GM06990 (cell line): ENCODE measurements around the gene DDIT4.
"Not testable (repeated sequence)": the region's sequence is repeated elsewhere in the genome, so short reads cannot be mapped to it uniquely, and the experiment has no call there.

Experiments
- DNase-seq: peaks from one replicate; pipeline ENCODE4 v3.0.0-alpha.2; 2011; ENCODE audit not compliant: insufficient read length; ENCODE audit errors: extremely low read depth
- H3K27me3 ChIP-seq: replicated peaks from 2 replicates; pipeline ENCODE4 v1.6.0; 2011; ENCODE audit warnings: low read length; ENCODE audit not compliant: control insufficient read depth, insufficient read depth
- H3K36me3 ChIP-seq: 2 replicates; pipeline ENCODE4 v1.5.1; 2011; ENCODE audit warnings: low read length; ENCODE audit not compliant: control insufficient read depth, insufficient read depth
- H3K4me3 ChIP-seq: replicated peaks from 2 replicates; pipeline ENCODE4 v1.5.1; 2011; ENCODE audit warnings: low read depth, mild to moderate bottlenecking, control low read depth, low read length
- TF ChIP-seq, protein P1 (sequence below): IDR thresholded peaks from 2 replicates; pipeline ENCODE4 v1.5.1; 2011; ENCODE audit warnings: low read length, control low read depth, mild to moderate bottlenecking, inconsistent platforms; ENCODE audit not compliant: insufficient read depth, poor library complexity, severe bottlenecking

The DDIT4 gene

DNA sequence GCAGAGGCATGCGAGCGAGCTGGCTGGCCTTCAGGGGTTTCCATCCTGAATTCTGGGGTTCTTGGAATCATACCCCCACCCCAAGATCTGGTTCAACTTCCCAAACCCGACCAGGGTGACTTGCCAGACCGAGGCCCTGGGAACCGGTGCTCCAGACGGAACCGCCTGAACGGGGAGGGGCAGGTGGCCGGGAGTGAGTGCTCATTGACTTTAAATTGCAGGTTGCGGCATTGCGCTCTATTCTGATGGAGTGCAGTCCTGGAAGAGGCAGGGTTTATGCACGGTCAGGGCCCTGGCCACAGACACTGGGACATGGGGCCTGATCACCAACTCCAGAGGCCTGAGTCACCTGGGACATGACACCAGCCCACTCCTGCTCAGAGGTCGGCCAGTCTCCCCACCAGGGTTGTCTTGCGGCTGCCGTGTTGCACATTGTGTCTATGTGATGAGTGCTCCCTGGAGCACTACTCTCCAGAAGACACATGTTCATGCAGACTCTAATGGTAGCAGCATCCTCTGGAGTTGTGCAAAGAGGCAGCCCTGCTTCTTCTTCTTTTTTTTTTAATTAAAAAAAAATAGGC is 5.8 kb upstream of the DDIT4 start:
- Histone ChIP-seq H3K36me3 (no peaks in the 10 kb centered on the region), H3K27me3 (no peaks in the 10 kb centered on the region), H3K4me3 (no peak overlapping the region)
- TF ChIP-seq, protein P1, sequence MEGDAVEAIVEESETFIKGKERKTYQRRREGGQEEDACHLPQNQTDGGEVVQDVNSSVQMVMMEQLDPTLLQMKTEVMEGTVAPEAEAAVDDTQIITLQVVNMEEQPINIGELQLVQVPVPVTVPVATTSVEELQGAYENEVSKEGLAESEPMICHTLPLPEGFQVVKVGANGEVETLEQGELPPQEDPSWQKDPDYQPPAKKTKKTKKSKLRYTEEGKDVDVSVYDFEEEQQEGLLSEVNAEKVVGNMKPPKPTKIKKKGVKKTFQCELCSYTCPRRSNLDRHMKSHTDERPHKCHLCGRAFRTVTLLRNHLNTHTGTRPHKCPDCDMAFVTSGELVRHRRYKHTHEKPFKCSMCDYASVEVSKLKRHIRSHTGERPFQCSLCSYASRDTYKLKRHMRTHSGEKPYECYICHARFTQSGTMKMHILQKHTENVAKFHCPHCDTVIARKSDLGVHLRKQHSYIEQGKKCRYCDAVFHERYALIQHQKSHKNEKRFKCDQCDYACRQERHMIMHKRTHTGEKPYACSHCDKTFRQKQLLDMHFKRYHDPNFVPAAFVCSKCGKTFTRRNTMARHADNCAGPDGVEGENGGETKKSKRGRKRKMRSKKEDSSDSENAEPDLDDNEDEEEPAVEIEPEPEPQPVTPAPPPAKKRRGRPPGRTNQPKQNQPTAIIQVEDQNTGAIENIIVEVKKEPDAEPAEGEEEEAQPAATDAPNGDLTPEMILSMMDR, result no peak
- no peak for DNase-seq

DNA sequence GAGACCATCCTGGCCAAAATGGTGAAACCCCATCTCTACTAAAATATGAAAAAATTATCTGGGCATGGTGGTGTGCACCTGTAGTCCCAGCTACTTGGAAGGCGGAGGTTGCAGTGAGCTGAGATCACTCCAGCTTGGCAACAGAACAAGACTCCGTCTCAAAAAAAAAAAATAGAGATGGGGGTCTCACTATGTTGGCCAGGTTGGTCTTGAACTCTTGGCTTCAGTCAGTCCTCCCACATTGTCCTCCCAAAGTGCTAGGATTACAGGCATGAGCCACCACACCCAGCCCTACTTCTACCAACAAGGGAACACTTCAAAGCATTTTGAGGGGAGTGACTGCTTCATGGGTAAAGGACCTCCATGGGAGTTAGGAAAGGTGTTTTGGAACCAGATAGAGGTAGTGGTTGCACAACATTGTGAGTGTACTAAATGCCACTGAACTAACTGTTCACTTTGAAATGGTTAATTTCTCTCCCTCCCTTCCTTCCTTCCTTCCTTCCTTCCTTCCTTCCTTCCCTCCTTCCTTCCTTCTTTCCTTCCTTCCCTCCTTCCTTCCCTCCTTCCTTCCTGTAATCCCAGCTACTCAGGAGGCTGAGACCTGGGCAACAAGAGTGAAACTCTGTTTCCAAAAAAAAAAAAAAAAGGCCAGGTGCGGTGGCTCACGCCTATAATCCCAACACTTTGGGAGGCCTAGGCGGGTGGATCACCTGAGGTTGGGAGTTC is 5.1 kb upstream of the DDIT4 start:
- not testable (repeated sequence) for DNase-seq, H3K4me3 ChIP-seq, H3K27me3 ChIP-seq, H3K36me3 ChIP-seq

DNA sequence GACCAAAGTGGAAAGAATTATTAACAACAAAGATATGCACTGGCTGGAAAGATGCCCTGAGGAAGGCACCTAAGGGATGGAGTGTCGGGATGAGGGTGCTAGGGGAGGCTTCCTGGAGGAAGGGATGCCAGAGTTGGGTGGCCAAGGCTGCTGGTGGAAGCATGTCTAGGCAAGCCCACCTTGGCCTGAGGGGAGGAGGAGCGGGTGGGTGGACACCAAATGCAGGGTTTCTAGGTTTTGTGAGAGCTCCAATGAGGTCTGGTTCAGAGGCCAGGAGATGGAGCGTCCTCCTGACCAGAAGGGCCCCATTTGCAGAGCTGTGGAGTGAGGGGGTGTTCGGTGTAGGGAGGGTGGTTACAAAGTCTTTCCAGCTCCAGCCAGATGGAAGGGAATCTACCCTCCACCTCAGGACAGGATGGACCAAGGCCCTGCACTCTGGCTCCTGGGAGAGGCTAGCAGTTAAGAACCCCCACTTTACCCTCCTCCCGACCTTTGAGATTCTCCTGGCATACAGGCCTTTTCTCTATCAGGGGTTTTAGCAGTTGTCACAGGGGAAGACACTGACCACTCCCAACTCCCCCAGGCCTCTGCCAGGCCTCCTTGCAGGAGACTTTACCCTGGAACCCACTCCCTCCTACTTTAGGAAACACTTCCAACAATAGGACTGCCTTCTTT is 3.0 kb upstream of the DDIT4 start:
- DNase-seq, result no peak
- TF ChIP-seq, protein P1, result no peak
- H3K27me3 ChIP-seq, result no peaks in the 10 kb centered on the region

DNA sequence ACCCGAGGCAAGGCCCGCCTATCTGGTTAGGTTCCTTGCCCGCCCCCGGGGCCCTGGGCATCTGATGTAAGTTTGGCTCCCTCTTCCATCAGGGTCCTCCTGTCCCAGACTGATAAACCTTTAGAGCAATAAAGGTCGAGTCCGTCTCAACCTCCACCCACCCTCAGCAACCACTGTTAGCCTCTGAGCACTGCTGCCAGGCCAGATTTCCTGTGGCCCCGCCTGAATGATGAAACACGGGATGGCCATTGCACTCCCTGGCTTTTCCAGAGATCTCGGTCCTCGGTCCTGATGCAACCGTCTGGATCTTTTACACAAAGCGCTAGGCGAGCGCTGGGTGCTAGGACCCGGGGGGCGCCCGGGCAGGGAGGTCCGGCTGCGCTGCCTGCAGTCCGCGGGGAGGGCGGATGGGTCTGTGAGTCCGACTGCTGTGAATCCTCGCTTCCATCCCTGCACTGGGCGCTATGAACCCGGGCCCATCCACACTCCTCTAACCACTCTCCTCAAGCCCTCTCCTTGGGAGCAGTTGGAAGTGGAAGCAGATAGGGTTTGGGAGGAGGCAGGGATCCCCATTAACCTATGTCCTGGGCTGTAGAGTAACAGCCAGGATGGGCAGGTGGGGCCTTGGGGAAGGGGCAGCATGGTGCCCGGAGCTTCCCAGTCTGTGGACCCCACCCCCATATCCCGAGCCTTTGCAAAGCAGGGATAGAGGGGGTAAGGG is 875 bp upstream of the DDIT4 start:
- TF ChIP-seq, protein P1, result no peak
- no peaks in the 10 kb centered on the region for H3K27me3 ChIP-seq
- DNase-seq, result peak; percentile 84
- peaks cover 14% of the 10 kb centered on the region for H3K36me3 ChIP-seq
- peak overlapping the region; percentile 98 for H3K4me3 ChIP-seq

More for the DNA sequence above, 3.0 kb upstream of the DDIT4 start:
- no peak overlapping the region for H3K4me3 ChIP-seq
- peaks cover 11% of the 10 kb centered on the region for H3K36me3 ChIP-seq

DNA sequence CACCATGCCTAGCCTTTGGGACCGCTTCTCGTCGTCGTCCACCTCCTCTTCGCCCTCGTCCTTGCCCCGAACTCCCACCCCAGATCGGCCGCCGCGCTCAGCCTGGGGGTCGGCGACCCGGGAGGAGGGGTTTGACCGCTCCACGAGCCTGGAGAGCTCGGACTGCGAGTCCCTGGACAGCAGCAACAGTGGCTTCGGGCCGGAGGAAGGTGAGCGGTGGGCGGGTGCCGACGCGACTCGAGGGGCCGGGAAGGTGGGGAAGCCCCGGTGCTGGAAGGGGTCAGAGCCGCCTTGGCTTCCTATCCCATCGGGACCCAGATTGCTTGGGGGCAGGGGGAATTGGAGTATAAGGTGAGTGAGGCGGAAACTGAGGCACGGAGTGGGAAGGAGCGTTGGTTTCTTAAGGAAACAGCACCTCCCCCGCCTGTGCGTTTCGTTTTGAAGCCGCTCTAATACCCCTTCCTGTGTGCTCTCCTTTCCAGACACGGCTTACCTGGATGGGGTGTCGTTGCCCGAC is 547 bp downstream of the DDIT4 start:
- TF ChIP-seq, protein P1, result no peak
- DNase-seq, result no peak
- Histone ChIP-seq H3K36me3 (peaks cover 14% of the 10 kb centered on the region), H3K4me3 (peak overlapping the region; percentile 98), H3K27me3 (no peaks in the 10 kb centered on the region)
